DMS114 treated with DMSO at 0.1 percent for 48 hours (cell line): Measurements from ENCODE around the gene FAXDC2.

Experiments
- DNase-seq: peaks from one replicate; lab custom pipeline; 2025; ENCODE audit not compliant: unreplicated experiment; lab: John Stamatoyannopoulos, UW

FAXDC2 gene

GRCh38 chr5:154850255-154851062, at the start of gene FAXDC2:
Gene FAXDC2 (minus strand): TSS chr5:154850603. CDS start chr5:154838178, 12,425 bp downstream.
- peak; percentile 32 for DNase-seq

- DNase-seq, result no peak
Measured at GRCh38 chr5:154900066-154900465, 49.7 kb upstream of the FAXDC2 start.

GRCh38 chr5:154899151-154899816, 48.9 kb upstream of the FAXDC2 start:
- DNase-seq, result no peak

GRCh38 chr5:154898210-154898609, 47.8 kb upstream of the FAXDC2 start:
- no peak for DNase-seq

- DNase-seq, result no peak
Measured at GRCh38 chr5:154896562-154897165, 46.3 kb upstream of the FAXDC2 start.

- no peak for DNase-seq
Measured at GRCh38 chr5:154895606-154896561, 45.5 kb upstream of the FAXDC2 start.

GRCh38 chr5:154893381-154893780, 43.0 kb upstream of the FAXDC2 start:
- DNase-seq, result no peak

GRCh38 chr5:154892369-154892771, 42.0 kb upstream of the FAXDC2 start:
- DNase-seq, result no peak

GRCh38 chr5:154885439-154885838, 35.0 kb upstream of the FAXDC2 start:
- DNase-seq, result no peak

- no peak for DNase-seq
Measured at GRCh38 chr5:154884424-154884823, 34.0 kb upstream of the FAXDC2 start.

- no peak for DNase-seq
Measured at GRCh38 chr5:154881986-154882385, 31.6 kb upstream of the FAXDC2 start.

- no peak for DNase-seq
Measured at GRCh38 chr5:154878642-154879335, 28.4 kb upstream of the FAXDC2 start.

GRCh38 chr5:154873791-154874331, 23.5 kb upstream of the FAXDC2 start:
- no peak for DNase-seq

- DNase-seq, result no peak
Measured at GRCh38 chr5:154871734-154872133, 21.3 kb upstream of the FAXDC2 start.

GRCh38 chr5:154868702-154869101, 18.3 kb upstream of the FAXDC2 start:
- DNase-seq, result peak; percentile 56

- DNase-seq, result no peak
Measured at GRCh38 chr5:154866841-154867240, 16.4 kb upstream of the FAXDC2 start.

GRCh38 chr5:154865466-154866184, 15.2 kb upstream of the FAXDC2 start:
- no peak for DNase-seq

GRCh38 chr5:154863291-154864080, 13.1 kb upstream of the FAXDC2 start:
- DNase-seq, result no peak

- no peak for DNase-seq
Measured at GRCh38 chr5:154862766-154863165, 12.4 kb upstream of the FAXDC2 start.
